Measurements from ENCODE around the gene SLC22A7.
A peak's percentile ranks its signal among the peaks of the same experiment; 100 is the strongest.

DNA sequence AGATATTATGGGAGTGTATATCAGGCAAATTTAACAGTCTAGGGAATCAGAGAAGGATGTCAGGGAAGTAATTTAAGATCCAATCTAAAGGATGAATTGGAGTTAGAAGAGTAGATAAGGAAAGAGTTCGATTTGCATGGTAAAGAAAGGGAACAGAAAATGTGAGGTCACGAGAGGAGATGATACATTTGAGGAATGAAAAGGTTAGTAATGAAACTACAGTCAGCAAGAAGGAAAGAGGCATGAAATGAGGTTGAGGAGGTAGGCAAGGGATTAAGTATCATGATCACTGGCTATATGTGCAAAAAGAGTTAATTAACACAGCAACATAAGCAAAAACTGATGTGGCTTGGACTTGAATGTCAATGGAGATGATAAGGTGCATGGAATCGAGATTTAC lies 49.0 kb downstream of the SLC22A7 start:
- no peak for TF ChIP-seq TAF1 (IDR thresholded peaks at IDR 0.05; ENCODE audit: low read depth, low read length)
- TF ChIP-seq POLR2A (IDR thresholded peaks at IDR 0.05; ENCODE audit: low read depth, low read length) = no peak
- TF ChIP-seq POLR2AphosphoS5 (IDR thresholded peaks at IDR 0.05; ENCODE audit: low read depth, low read length) = no peak
- TF ChIP-seq SPI1 (IDR thresholded peaks at IDR 0.05; ENCODE audit: low read depth, low read length) = peak; percentile 65
- no peak for TF ChIP-seq PAX5 (IDR thresholded peaks at IDR 0.05; ENCODE audit: insufficient read depth, low read length, severe bottlenecking)
- no peak for TF ChIP-seq POU2F2 (IDR thresholded peaks at IDR 0.05; ENCODE audit: low read depth, low read length)
